Stimulated activated CD8-positive, alpha-beta memory T cell treated with anti-CD3 and anti-CD28 coated beads, Interleukin-12 subunit alpha, Interleukin-12 subunit beta, amount 100 ng/mL, for 24 hours (primary cell): ENCODE data around the gene NUBP2.
A peak's percentile ranks its signal among the peaks of the same experiment; 100 is the strongest.

Experiments used
- DNase-seq: peaks from one replicate; pipeline ENCODE4 v3.0.0-alpha.2; 2020; ENCODE audit errors: extremely low read depth

The NUBP2 gene

GRCh38 chr16:1772362-1772907 lies 10.3 kb upstream of the NUBP2 start, which contains the start of gene EME2:
TSS of gene EME2 (plus strand) at chr16:1772810. CDS start at chr16:1773228, 418 bp downstream.
- DNase-seq: no peak

GRCh38 chr16:1772908-1773702 lies 9.7 kb upstream of the NUBP2 start, which contains the start of gene MRPS34:
TSS of gene MRPS34 (minus strand) at chr16:1773134. CDS start at chr16:1773119, 15 bp downstream.
- peak; percentile 51 for DNase-seq

GRCh38 chr16:1773703-1774447 lies 8.9 kb upstream of the NUBP2 start:
- DNase-seq: no peak

- DNase-seq: no peak
Measured at GRCh38 chr16:1774448-1774780, 8.3 kb upstream of the NUBP2 start.

GRCh38 chr16:1775006-1775845 lies 7.5 kb upstream of the NUBP2 start:
- DNase-seq: no peak

- no peak for DNase-seq
Measured at GRCh38 chr16:1775846-1776671, 6.7 kb upstream of the NUBP2 start.

GRCh38 chr16:1776672-1776955 lies 6.1 kb upstream of the NUBP2 start:
- DNase-seq: no peak

- DNase-seq: no peak
Measured at GRCh38 chr16:1776991-1777374, 5.8 kb upstream of the NUBP2 start.

- DNase-seq: no peak
Measured at GRCh38 chr16:1777375-1778199, 5.2 kb upstream of the NUBP2 start.

- DNase-seq: no peak
Measured at GRCh38 chr16:1778200-1779179, 4.3 kb upstream of the NUBP2 start.

GRCh38 chr16:1779234-1779701 lies 3.5 kb upstream of the NUBP2 start:
- no peak for DNase-seq

GRCh38 chr16:1779741-1780676 lies 2.8 kb upstream of the NUBP2 start:
- DNase-seq: no peak

GRCh38 chr16:1780677-1781072 lies 2.1 kb upstream of the NUBP2 start:
- no peak for DNase-seq

- no peak for DNase-seq
Measured at GRCh38 chr16:1781254-1781653, 1.5 kb upstream of the NUBP2 start.

GRCh38 chr16:1781758-1782407 lies 877 bp upstream of the NUBP2 start:
- no peak for DNase-seq

GRCh38 chr16:1784977-1785845 lies 2.5 kb downstream of the NUBP2 start:
- DNase-seq: no peak

- DNase-seq: no peak
Measured at GRCh38 chr16:1785846-1786170, 3.0 kb downstream of the NUBP2 start.
